Upper lobe of left lung (tissue), 4 donors: ENCODE data around the gene ACSS2.

ENCODE experiments used
- POLR2A ChIP-seq, 4 donors: fragments of 450-650 bp; IDR thresholded peaks; one replicate each; pipeline ENCODE4 v1.5.1; 2016 to 2017; ENCODE audit warnings: antibody characterized with exemption in 4 of 4, mild to moderate bottlenecking in 2 of 4
- TF ChIP-seq, protein P1 (sequence below), 6 experiments: fragments of 450-650 bp in 4 of 6; fragments of 200-600 bp in 2 of 6; sonication (generic) in 2 of 6; IDR thresholded peaks; one replicate each; pipeline ENCODE4 v1.5.1; 2016 to 2019; ENCODE audit warnings: antibody characterized with exemption in 6 of 6

DNA sequence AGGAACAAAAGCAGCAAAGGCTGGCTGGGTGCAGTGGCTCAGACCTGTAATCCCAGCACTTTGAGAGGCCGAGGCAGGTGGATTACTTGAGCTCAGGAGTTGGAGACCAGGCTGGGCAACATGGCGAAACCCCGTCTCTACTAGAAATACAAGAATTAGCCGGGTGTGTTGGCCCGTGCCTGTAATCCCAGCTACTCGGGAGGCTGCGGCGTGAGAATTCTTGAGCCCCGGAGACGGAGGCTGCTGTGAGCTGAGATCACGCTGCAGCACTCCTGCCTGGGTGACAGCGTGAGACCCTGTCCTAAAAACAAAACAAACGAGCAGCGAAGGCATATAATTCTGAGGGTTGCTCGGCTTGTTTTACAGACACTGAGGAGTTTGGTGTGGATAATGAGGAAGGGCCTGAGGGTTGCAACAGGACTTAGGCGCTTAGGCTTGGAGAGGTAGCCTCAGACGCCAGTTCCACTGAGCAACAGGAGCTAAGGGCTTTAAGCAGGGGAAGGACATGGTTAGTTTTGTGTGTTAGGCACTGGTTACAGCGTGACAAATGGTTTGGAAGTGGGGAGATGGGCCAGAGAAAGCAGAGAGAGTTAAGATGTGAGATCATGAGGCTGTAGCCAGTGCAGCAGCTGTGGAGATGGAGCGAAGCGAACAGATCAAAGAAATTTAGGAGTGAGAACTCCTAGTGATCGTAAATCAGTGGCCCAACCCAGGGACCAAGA lies 80.5 kb downstream of the ACSS2 start:
- TF ChIP-seq, protein P1, sequence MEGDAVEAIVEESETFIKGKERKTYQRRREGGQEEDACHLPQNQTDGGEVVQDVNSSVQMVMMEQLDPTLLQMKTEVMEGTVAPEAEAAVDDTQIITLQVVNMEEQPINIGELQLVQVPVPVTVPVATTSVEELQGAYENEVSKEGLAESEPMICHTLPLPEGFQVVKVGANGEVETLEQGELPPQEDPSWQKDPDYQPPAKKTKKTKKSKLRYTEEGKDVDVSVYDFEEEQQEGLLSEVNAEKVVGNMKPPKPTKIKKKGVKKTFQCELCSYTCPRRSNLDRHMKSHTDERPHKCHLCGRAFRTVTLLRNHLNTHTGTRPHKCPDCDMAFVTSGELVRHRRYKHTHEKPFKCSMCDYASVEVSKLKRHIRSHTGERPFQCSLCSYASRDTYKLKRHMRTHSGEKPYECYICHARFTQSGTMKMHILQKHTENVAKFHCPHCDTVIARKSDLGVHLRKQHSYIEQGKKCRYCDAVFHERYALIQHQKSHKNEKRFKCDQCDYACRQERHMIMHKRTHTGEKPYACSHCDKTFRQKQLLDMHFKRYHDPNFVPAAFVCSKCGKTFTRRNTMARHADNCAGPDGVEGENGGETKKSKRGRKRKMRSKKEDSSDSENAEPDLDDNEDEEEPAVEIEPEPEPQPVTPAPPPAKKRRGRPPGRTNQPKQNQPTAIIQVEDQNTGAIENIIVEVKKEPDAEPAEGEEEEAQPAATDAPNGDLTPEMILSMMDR (IDR thresholded peaks at IDR 0.05) = no peak
- no peak for TF ChIP-seq POLR2A (IDR thresholded peaks at IDR 0.05)
